H1 (cell line): Measurements from ENCODE around the gene NR2F1. TPM values are rescaled to one million over a fixed set of nuclear protein-coding genes. Genes with fewer than 3 reads are reported as not detected.

Experiments used
- CTCF ChIA-PET: fragments of 300-600 bp; sonication (Branson Sonifier 250); formaldehyde crosslinking; loops from one replicate; lab custom pipeline; 2021; ENCODE audit not compliant: partially characterized antibody; lab: Charles Lee
- POLR2A ChIA-PET: fragments of 300-600 bp; sonication (Branson Sonifier 250); formaldehyde crosslinking; loops from one replicate; lab custom pipeline; 2021; ENCODE audit warnings: inconsistent platforms; ENCODE audit not compliant: partially characterized antibody; lab: Charles Lee
- DNase-seq, 2 experiments: peaks; one replicate each; pipeline versions ENCODE4 v3.0.0 to v3.0.0-alpha.2; 2010 to 2022; ENCODE audit warnings: low spot score in 2 of 2, low read depth in 1 of 2, mixed read lengths in 1 of 2
- FAIRE-seq: peaks from 2 replicates; lab custom pipeline; 2011; peaks lifted over from hg19 to GRCh38; lab: Jason Lieb, UNC
- H2AFZ ChIP-seq: 2 replicates; pipeline ENCODE4 v1.8.1; 2012; ENCODE audit warnings: low read length, inconsistent platforms
- H2AK5ac ChIP-seq: 2 replicates; pipeline ENCODE4 v1.6.1; 2013; ENCODE audit warnings: low read depth, low read length
- H2BK120ac ChIP-seq: replicated peaks from 2 replicates; pipeline ENCODE3; 2013; ENCODE audit warnings: low read depth, low read length, inconsistent platforms
- H2BK12ac ChIP-seq: 2 replicates; pipeline ENCODE4 v1.6.1; 2013; ENCODE audit warnings: low read depth, low read length
- H2BK15ac ChIP-seq: 2 replicates; pipeline ENCODE4 v1.6.1; 2013; ENCODE audit warnings: low read length
- H2BK20ac ChIP-seq: 2 replicates; pipeline ENCODE4 v1.6.1; 2013; ENCODE audit warnings: low read length
- H2BK5ac ChIP-seq: 2 replicates; pipeline ENCODE4 v1.6.1; 2013; ENCODE audit warnings: low read depth, low read length
- H3K14ac ChIP-seq: 2 replicates; pipeline ENCODE4 v1.6.1; 2013; ENCODE audit warnings: inconsistent platforms; ENCODE audit not compliant: insufficient read length
- H3K18ac ChIP-seq: 2 replicates; pipeline ENCODE4 v1.6.1; 2013; ENCODE audit warnings: low read length; ENCODE audit errors: extremely low read depth
- H3K23ac ChIP-seq: 2 replicates; pipeline ENCODE4 v1.6.1; 2013; ENCODE audit warnings: inconsistent platforms; ENCODE audit not compliant: insufficient read length
- H3K23me2 ChIP-seq: 2 replicates; pipeline ENCODE4 v1.6.1; 2013; ENCODE audit warnings: low read depth, low read length
- H3K27ac ChIP-seq: 2 replicates; pipeline ENCODE4 v1.6.1; 2011; ENCODE audit warnings: low read depth, low read length, inconsistent platforms
- H3K27me3 ChIP-seq, 4 experiments: replicated peaks in 1 of 4; 1 replicate in 1 of 4; 2 replicates in 3 of 4; pipeline versions ENCODE4 v1.6.1 to v1.8.1; 2011 to 2013; ENCODE audit warnings: low read length in 3 of 4, mild to moderate bottlenecking in 3 of 4, inconsistent platforms in 2 of 4, mixed read lengths in 2 of 4, moderate library complexity in 1 of 4; ENCODE audit not compliant: control insufficient read depth in 3 of 4, insufficient read depth in 3 of 4; ENCODE audit errors: extremely low read depth in 1 of 4
- H3K36me3 ChIP-seq, 4 experiments: 2 replicates each; pipeline versions ENCODE4 v1.6.1 to v1.8.1; 2011 to 2013; ENCODE audit warnings: mild to moderate bottlenecking in 4 of 4, low read length in 3 of 4, moderate library complexity in 2 of 4, control low read depth in 1 of 4, inconsistent platforms in 1 of 4; ENCODE audit not compliant: insufficient read depth in 4 of 4, control insufficient read depth in 2 of 4
- H3K4ac ChIP-seq: replicated peaks from 2 replicates; pipeline ENCODE3; 2013; ENCODE audit warnings: low read length, low read depth, mixed read lengths, inconsistent platforms; ENCODE audit not compliant: insufficient read length
- H3K4me1 ChIP-seq, 4 experiments: replicated peaks in 1 of 4; 1 replicate in 1 of 4; 2 replicates in 3 of 4; pipeline versions ENCODE4 v1.6.1 to v1.8.1; 2011 to 2013; ENCODE audit warnings: low read length in 3 of 4, inconsistent platforms in 2 of 4, mixed read lengths in 1 of 4; ENCODE audit not compliant: insufficient read depth in 4 of 4, control insufficient read depth in 3 of 4
- H3K4me2 ChIP-seq, 2 experiments: 2 replicates each; pipeline versions ENCODE4 v1.6.1 to v1.8.1; 2011 to 2013; ENCODE audit warnings: low read depth in 2 of 2, low read length in 2 of 2, control low read depth in 1 of 2, inconsistent platforms in 1 of 2, mild to moderate bottlenecking in 1 of 2; ENCODE audit not compliant: insufficient read depth in 1 of 2
- H3K4me3 ChIP-seq, 4 experiments: fragments of 200-600, 300-600 bp in 1 of 4; sonication (generic), shearing (Covaris generic), sonication (Bioruptor Twin) in 1 of 4; 2 replicates each; pipeline versions ENCODE4 v1.5.1 to v1.8.1; 2011 to 2016; ENCODE audit warnings: low read length in 4 of 4, low read depth in 3 of 4, control low read depth in 2 of 4, inconsistent platforms in 2 of 4, mild to moderate bottlenecking in 2 of 4, mixed read lengths in 1 of 4, moderate library complexity in 1 of 4; ENCODE audit not compliant: insufficient read depth in 2 of 4; ENCODE audit errors: extremely low read depth in 1 of 4
- H3K56ac ChIP-seq: replicated peaks from 2 replicates; pipeline ENCODE3; 2013; ENCODE audit warnings: low read depth, mild to moderate bottlenecking, mixed read lengths, low read length, inconsistent platforms; ENCODE audit not compliant: insufficient read length
- H3K79me1 ChIP-seq: 2 replicates; pipeline ENCODE4 v1.6.1; 2013; ENCODE audit warnings: low read depth, low read length, control low read depth
- H3K79me2 ChIP-seq, 2 experiments: 2 replicates each; pipeline versions ENCODE4 v1.6.1 to v1.8.1; 2012 to 2013; ENCODE audit warnings: low read length in 2 of 2, mild to moderate bottlenecking in 2 of 2, inconsistent platforms in 1 of 2; ENCODE audit not compliant: insufficient read depth in 2 of 2, control insufficient read depth in 1 of 2
- H3K9ac ChIP-seq, 4 experiments: replicated peaks in 1 of 4; 1 replicate in 1 of 4; 2 replicates in 3 of 4; pipeline versions ENCODE4 v1.6.1 to v1.8.1; 2011 to 2013; ENCODE audit warnings: low read depth in 3 of 4, low read length in 3 of 4, control low read depth in 2 of 4, mild to moderate bottlenecking in 2 of 4, moderate library complexity in 2 of 4, inconsistent platforms in 1 of 4; ENCODE audit errors: extremely low read depth in 1 of 4
- H3K9me3 ChIP-seq, 2 experiments: 2 replicates each; pipeline versions ENCODE4 v1.6.1 to v1.8.1; 2012 to 2013; ENCODE audit warnings: mild to moderate bottlenecking in 2 of 2, moderate library complexity in 2 of 2, control low read depth in 1 of 2, inconsistent platforms in 1 of 2, low read depth in 1 of 2, low read length in 1 of 2, mixed read lengths in 1 of 2; ENCODE audit not compliant: insufficient read depth in 2 of 2
- H4K20me1 ChIP-seq, 2 experiments: replicated peaks in 1 of 2; 2 replicates each; pipeline versions ENCODE3 to v1.8.1; 2011 to 2013; ENCODE audit warnings: inconsistent platforms in 2 of 2, low read length in 2 of 2, mild to moderate bottlenecking in 1 of 2; ENCODE audit not compliant: insufficient read depth in 2 of 2, control insufficient read depth in 1 of 2
- H4K5ac ChIP-seq: 2 replicates; pipeline ENCODE4 v1.6.1; 2013; ENCODE audit warnings: low read length, low read depth, mixed read lengths, inconsistent platforms; ENCODE audit not compliant: insufficient read length
- H4K8ac ChIP-seq: 2 replicates; pipeline ENCODE4 v1.8.0; 2013; ENCODE audit warnings: mild to moderate bottlenecking, moderate library complexity, low read length, inconsistent platforms; ENCODE audit not compliant: insufficient read depth; ENCODE audit errors: extremely low read depth
- H4K91ac ChIP-seq: replicated peaks from 2 replicates; pipeline ENCODE3; 2013; ENCODE audit warnings: low read length, mixed read lengths, inconsistent platforms; ENCODE audit not compliant: insufficient read length
- ASH2L ChIP-seq: fragments of 200-600, 300-600 bp; sonication (generic); IDR thresholded peaks from one replicate; pipeline ENCODE4 v1.7.1; 2017; ENCODE audit warnings: low read length
- EZH2 ChIP-seq: fragments of 200-600 bp; sonication (generic); IDR thresholded peaks from 2 replicates; pipeline ENCODE4 v1.7.1; 2012; ENCODE audit warnings: low read depth, mild to moderate bottlenecking, moderate library complexity, low read length, inconsistent platforms; ENCODE audit not compliant: severe bottlenecking
- RNF2 ChIP-seq: fragments of 200-900, 300-1000 bp; sonication (generic); IDR thresholded peaks from 2 replicates; pipeline ENCODE4 v1.7.1; 2016; ENCODE audit warnings: borderline replicate concordance, low read depth, mild to moderate bottlenecking, antibody characterized with exemption, low read length; ENCODE audit not compliant: poor library complexity, severe bottlenecking; ENCODE audit errors: missing control alignments
- SUZ12 ChIP-seq: fragments of 200-600 bp; sonication (generic); IDR thresholded peaks from 2 replicates; pipeline ENCODE4 v1.6.1; 2012; ENCODE audit warnings: mild to moderate bottlenecking, inconsistent platforms, low read length, moderate library complexity, mixed read lengths
- WGBS, 2 experiments: shearing (Covaris generic) in 1 of 2; methylation state at CpG; one replicate each; pipeline versions ENCODE4 v1.1.6 to v1.1.7; 2013 to 2015; ENCODE audit warnings: low lambda C conversion rate in 2 of 2, mixed read lengths in 2 of 2, inconsistent platforms in 1 of 2, low coverage in 1 of 2, missing lambda C conversion rate in 1 of 2; ENCODE audit not compliant: insufficient replicate concordance in 2 of 2, insufficient coverage in 1 of 2, insufficient read length in 1 of 2; ENCODE audit errors: extremely low coverage in 1 of 2, missing lambda C conversion rate in 1 of 2; 5-methylcytosine and 5-hydroxymethylcytosine counted together
- polyA plus RNA-seq, 7 experiments: library from polyadenylated mRNA; depleted of rRNA in 3 of 7; stranded (reverse) in 5 of 7; unstranded in 2 of 7; fragments of >200 nt in 5 of 7; fragments of 200-250 nt in 2 of 7; gene quantifications; 1 replicate in 5 of 7; 2 replicates in 1 of 7; 4 replicates in 1 of 7; pipeline versions ENCODE4 v1.2.1 to v1.2.3, GENCODE V29; 2011 to 2013; ENCODE audit warnings: missing spikeins in 2 of 7, mixed read lengths in 2 of 7
- total RNA-seq: library from RNA; stranded (reverse); fragmentation: NEBNext Ultra II Directional; extraction: Animal tissue kit (Norgen Biotek cat#: 25700); gene quantifications from 2 replicates; pipeline ENCODE4 v1.2.1, GENCODE V29; 2021

The NR2F1 gene
- total and polyA plus RNA-seq, 2 of the 8 experiments (the other 6 are each of a cell fraction or from before 2014, with no cell fraction given) = not detected

DNA sequence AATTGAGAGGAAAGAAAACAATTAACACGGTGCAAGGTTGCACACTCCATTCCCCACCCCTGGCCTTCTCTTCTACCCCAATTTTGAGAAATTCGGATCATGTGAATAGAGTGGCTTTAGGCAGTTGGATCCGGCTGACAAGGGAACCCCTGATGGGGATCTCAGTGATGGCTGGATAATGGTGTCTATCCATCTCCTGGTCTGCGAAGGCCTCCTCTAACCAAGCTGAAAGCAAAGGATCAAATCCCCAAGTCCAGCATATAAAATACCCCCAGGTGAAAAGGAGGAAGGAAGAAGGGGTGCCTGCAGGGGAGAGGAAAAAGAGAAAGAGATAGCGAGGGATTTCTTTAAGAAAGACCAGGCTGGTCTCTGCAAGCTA is 16.0 kb downstream of the NR2F1 start:
- H2AFZ ChIP-seq = no peak overlapping the region

More for the DNA sequence above, 16.0 kb downstream of the NR2F1 start:
- no peak overlapping the region for H2BK15ac ChIP-seq
- no peak overlapping the region for H4K8ac ChIP-seq
- H2BK120ac ChIP-seq = no peak overlapping the region
- no peak overlapping the region for H3K9ac ChIP-seq
- no peaks in the 10 kb centered on the region; the same call in 1 of the 2 replicates for H3K79me1 ChIP-seq
- no peak overlapping the region for H3K18ac ChIP-seq
- H4K91ac ChIP-seq = no peak overlapping the region
- no peak for DNase-seq
- POLR2A ChIA-PET = no interaction called here
- H3K27ac ChIP-seq = no peak overlapping the region
- TF ChIP-seq EZH2 (peak; percentile 60), ASH2L (no peak), RNF2 (peak; percentile 65), SUZ12 (peak; percentile 35; the same call in 1 of the 2 replicates)
- no peak overlapping the region for H2BK5ac ChIP-seq
- WGBS, 2 experiments = 10% methylated on average over 5 of the region's 5 CpGs; no CpG with 5 or more reads in 1 of the 2 experiments
- peaks cover 93 to 100% (median 97%) of the 10 kb centered on the region in 4 experiments for H3K27me3 ChIP-seq
- no peak overlapping the region for H3K56ac ChIP-seq
- no peak overlapping the region for H3K14ac ChIP-seq
- H2AK5ac ChIP-seq = no peak overlapping the region
- peaks cover 6 to 25% (median 22%) of the 10 kb centered on the region in 4 experiments for H3K4me1 ChIP-seq
- peaks cover 0 to 2% (median 0%) of the 10 kb centered on the region in 4 experiments; a peak in 1 of 8 replicates for H3K36me3 ChIP-seq
- H2BK12ac ChIP-seq = no peak overlapping the region
- no peak overlapping the region for H3K4me3 ChIP-seq
- H3K4me2 ChIP-seq = peak overlapping the region in 1 of 2 experiments; percentile 15; a peak in 1 of 4 replicates
- H3K79me2 ChIP-seq = no peaks in the 10 kb centered on the region
- H3K9me3 ChIP-seq = no peaks in the 10 kb centered on the region
- H2BK20ac ChIP-seq = no peak overlapping the region
- CTCF ChIA-PET = interaction anchor here (0.6 to 3.8 kb wide), 13 partner anchors 8 to 723 kb away, joined by 3 to 32 read pairs (median 4); no protein-coding TSS in a partner anchor
- H3K23me2 ChIP-seq = peaks cover 3% of the 10 kb centered on the region
- H4K20me1 ChIP-seq = peaks cover 15 to 44% of the 10 kb centered on the region in 2 experiments
- FAIRE-seq = no peak
- H3K23ac ChIP-seq = no peak overlapping the region
- H3K4ac ChIP-seq = no peak overlapping the region
- no peak overlapping the region for H4K5ac ChIP-seq
